ENCODE results near the gene TOX2.

DNA sequence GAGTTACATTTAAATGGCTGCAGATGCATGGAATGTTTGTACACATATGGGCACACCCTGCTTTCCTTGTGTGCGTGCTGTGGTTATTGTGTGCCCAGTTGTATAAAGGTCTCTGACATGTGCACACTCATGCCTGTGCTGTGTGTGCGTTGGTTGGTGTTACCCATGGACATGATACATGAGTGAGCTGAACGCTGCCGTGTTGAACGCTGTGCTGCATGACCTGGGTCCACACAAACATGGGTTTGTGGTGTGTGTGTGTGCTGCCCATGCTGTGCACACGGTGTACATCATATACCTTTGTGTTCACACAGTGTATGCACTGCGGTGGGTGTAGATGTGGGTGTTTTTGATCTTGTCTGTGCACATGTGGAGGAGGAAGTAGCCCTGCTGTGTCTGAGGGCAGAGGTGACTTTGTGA is 54.4 kb downstream of the TOX2 start:
- TF ChIP-seq POLR2AphosphoS5 (IDR thresholded peaks at IDR 0.05; ENCODE audit: low read depth, low read length) (no peak), POLR2A (IDR thresholded peaks at IDR 0.05; ENCODE audit: low read depth, low read length) (no peak), TAF1 (IDR thresholded peaks at IDR 0.05; ENCODE audit: low read depth, low read length) (no peak), SPI1 (IDR thresholded peaks at IDR 0.05; ENCODE audit: low read depth, low read length) (no peak), POU2F2 (IDR thresholded peaks at IDR 0.05; ENCODE audit: low read depth, low read length) (no peak)

Data from GM12891 (cell line).